HepG2 (cell line): ENCODE data around the gene ETV2. TPM values are rescaled to one million over a fixed set of nuclear protein-coding genes. Genes with fewer than 3 reads are reported as not detected.

ENCODE experiments used
- ATF1 ChIP-seq: IDR thresholded peaks from 2 replicates; pipeline ENCODE4 v1.6.1; 2016; ENCODE audit warnings: mild to moderate bottlenecking, control low read depth
- ATF7-NPFF ChIP-seq: sonication (generic); formaldehyde crosslinking; IDR thresholded peaks from 2 replicates; pipeline ENCODE4 v1.8.1; 2023; ENCODE audit warnings: mild to moderate bottlenecking, low read depth, missing genetic modification reagents, moderate library complexity
- CSRNP2 ChIP-seq: sonication (generic); formaldehyde crosslinking; conservative IDR thresholded peaks from 2 replicates; pipeline ENCODE4 v1.8.0; 2022; ENCODE audit warnings: low read depth, missing genetic modification reagents
- PCBP1 ChIP-seq: fragments of 200-400 bp; formaldehyde crosslinking; IDR thresholded peaks from 2 replicates; pipeline ENCODE4 v1.6.1; 2017; ENCODE audit warnings: mild to moderate bottlenecking, low read depth, low read length, borderline replicate concordance
- PPARG ChIP-seq: conservative IDR thresholded peaks from 2 replicates; pipeline ENCODE4 v1.6.1; 2016; ENCODE audit warnings: missing biosample characterization, missing genetic modification reagents
- SIN3A ChIP-seq: IDR thresholded peaks from 2 replicates; pipeline ENCODE4 v1.6.1; 2011; ENCODE audit warnings: low read depth, mild to moderate bottlenecking, control low read depth, low read length, borderline replicate concordance
- SOX13 ChIP-seq, 3 experiments: fragments of 450-650 bp in 1 of 3; sonication (generic) in 1 of 3; formaldehyde crosslinking in 1 of 3; IDR thresholded peaks in 2 of 3; conservative IDR thresholded peaks in 1 of 3; 2 replicates each; pipeline versions ENCODE4 v1.5.0 to v1.6.1; 2016 to 2020; ENCODE audit warnings: antibody characterized with exemption in 1 of 3, mild to moderate bottlenecking in 1 of 3, missing compliant biosample characterization in 1 of 3, missing genetic modification reagents in 1 of 3, moderate library complexity in 1 of 3
- ZNF761 ChIP-seq: sonication (generic); formaldehyde crosslinking; conservative IDR thresholded peaks from 2 replicates; pipeline ENCODE4 v1.4.0; 2020; ENCODE audit warnings: mild to moderate bottlenecking, missing genetic modification reagents
- ZNF775 ChIP-seq: sonication (generic); formaldehyde crosslinking; IDR thresholded peaks from 2 replicates; pipeline ENCODE4 v1.4.0; 2020; ENCODE audit warnings: missing genetic modification reagents, mild to moderate bottlenecking, moderate library complexity, borderline replicate concordance
- ZNF781 ChIP-seq: sonication (generic); formaldehyde crosslinking; IDR thresholded peaks from 2 replicates; pipeline ENCODE4 v1.5.1; 2020; ENCODE audit warnings: borderline replicate concordance, mild to moderate bottlenecking, missing genetic modification reagents; ENCODE audit errors: not compliant biosample characterization
- ZSCAN5A ChIP-seq: sonication (generic); formaldehyde crosslinking; IDR thresholded peaks from 2 replicates; pipeline ENCODE4 v1.8.0; 2022; ENCODE audit warnings: mild to moderate bottlenecking, missing genetic modification reagents, borderline replicate concordance
- ZZZ3 ChIP-seq: sonication (generic); formaldehyde crosslinking; IDR thresholded peaks from 2 replicates; pipeline ENCODE4 v1.4.0; 2020; ENCODE audit warnings: missing genetic modification reagents, mild to moderate bottlenecking, borderline replicate concordance
- polyA plus RNA-seq, 8 experiments: library from polyadenylated mRNA; depleted of rRNA in 3 of 8; stranded (reverse) in 7 of 8; unstranded in 1 of 8; fragments of >200 nt; fragmentation: Illumina TruSeq in 4 of 8; extraction: Trizol in 4 of 8; gene quantifications; 2 replicates each; pipeline versions ENCODE4 v1.2.1 to v1.2.3, GENCODE V29; 2011 to 2016; ENCODE audit warnings: low read depth in 4 of 8, missing spikeins in 1 of 8, mixed read lengths in 1 of 8; ENCODE audit not compliant: insufficient read depth in 1 of 8
- total RNA-seq, 5 experiments: library from RNA; depleted of rRNA; stranded (reverse); fragments of >200 nt; fragmentation: Illumina TruSeq; extraction: Trizol; gene quantifications; 2 replicates each; pipeline ENCODE4 v1.2.3, GENCODE V29; 2016; ENCODE audit warnings: low read depth in 1 of 5
- TF ChIP-seq, protein P1 (sequence below): sonication (generic); formaldehyde crosslinking; IDR thresholded peaks from 2 replicates; pipeline ENCODE4 v1.5.1; 2020; ENCODE audit warnings: missing genetic modification reagents, mild to moderate bottlenecking, borderline replicate concordance
- TF ChIP-seq, protein P2 (sequence below): sonication (generic); formaldehyde crosslinking; IDR thresholded peaks from 2 replicates; pipeline ENCODE4 v1.5.1; 2020; ENCODE audit warnings: missing genetic modification reagents, mild to moderate bottlenecking, borderline replicate concordance

The ETV2 gene
- total and polyA plus RNA-seq, 2 of the 13 experiments (the other 11 are each of a cell fraction or from before 2014, with no cell fraction given), result 0.07 to 0.20 TPM

GRCh38 chr19:35643255-35644205 lies 2.0 kb downstream of the ETV2 start (continued):
- TF ChIP-seq CSRNP2, result no peak
- no peak for TF ChIP-seq ATF1 (CRISPR knock-in tag)
- peak; percentile 88 for TF ChIP-seq ATF7-NPFF (CRISPR knock-in tag)
- TF ChIP-seq ZSCAN5A (CRISPR knock-in tag), result no peak
- TF ChIP-seq, protein P1, sequence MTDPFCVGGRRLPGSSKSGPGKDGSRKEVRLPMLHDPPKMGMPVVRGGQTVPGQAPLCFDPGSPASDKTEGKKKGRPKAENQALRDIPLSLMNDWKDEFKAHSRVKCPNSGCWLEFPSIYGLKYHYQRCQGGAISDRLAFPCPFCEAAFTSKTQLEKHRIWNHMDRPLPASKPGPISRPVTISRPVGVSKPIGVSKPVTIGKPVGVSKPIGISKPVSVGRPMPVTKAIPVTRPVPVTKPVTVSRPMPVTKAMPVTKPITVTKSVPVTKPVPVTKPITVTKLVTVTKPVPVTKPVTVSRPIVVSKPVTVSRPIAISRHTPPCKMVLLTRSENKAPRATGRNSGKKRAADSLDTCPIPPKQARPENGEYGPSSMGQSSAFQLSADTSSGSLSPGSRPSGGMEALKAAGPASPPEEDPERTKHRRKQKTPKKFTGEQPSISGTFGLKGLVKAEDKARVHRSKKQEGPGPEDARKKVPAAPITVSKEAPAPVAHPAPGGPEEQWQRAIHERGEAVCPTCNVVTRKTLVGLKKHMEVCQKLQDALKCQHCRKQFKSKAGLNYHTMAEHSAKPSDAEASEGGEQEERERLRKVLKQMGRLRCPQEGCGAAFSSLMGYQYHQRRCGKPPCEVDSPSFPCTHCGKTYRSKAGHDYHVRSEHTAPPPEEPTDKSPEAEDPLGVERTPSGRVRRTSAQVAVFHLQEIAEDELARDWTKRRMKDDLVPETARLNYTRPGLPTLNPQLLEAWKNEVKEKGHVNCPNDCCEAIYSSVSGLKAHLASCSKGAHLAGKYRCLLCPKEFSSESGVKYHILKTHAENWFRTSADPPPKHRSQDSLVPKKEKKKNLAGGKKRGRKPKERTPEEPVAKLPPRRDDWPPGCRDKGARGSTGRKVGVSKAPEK (CRISPR knock-in tag), result no peak
- TF ChIP-seq PCBP1, result 0 out of 2 replicates have a peak, but pooled peaks have one; percentile 82
- TF ChIP-seq, protein P2, sequence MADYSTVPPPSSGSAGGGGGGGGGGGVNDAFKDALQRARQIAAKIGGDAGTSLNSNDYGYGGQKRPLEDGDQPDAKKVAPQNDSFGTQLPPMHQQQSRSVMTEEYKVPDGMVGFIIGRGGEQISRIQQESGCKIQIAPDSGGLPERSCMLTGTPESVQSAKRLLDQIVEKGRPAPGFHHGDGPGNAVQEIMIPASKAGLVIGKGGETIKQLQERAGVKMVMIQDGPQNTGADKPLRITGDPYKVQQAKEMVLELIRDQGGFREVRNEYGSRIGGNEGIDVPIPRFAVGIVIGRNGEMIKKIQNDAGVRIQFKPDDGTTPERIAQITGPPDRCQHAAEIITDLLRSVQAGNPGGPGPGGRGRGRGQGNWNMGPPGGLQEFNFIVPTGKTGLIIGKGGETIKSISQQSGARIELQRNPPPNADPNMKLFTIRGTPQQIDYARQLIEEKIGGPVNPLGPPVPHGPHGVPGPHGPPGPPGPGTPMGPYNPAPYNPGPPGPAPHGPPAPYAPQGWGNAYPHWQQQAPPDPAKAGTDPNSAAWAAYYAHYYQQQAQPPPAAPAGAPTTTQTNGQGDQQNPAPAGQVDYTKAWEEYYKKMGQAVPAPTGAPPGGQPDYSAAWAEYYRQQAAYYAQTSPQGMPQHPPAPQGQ (CRISPR knock-in tag), result no peak
- no peak; the same call in 1 of the 2 replicates for TF ChIP-seq PPARG (CRISPR knock-in tag)
- TF ChIP-seq ZZZ3 (CRISPR knock-in tag), result no peak
- no peak for TF ChIP-seq SOX13 (IDR thresholded peaks at IDR 0.05)
- TF ChIP-seq SOX13 (CRISPR knock-in tag; conservative IDR thresholded peaks at IDR 0.05 in 1 of 2, IDR thresholded peaks at IDR 0.05 in 1 of 2), result peak in 1 of 2 experiments; percentile 34; a peak in 2 of 4 replicates
- TF ChIP-seq ZNF781 (CRISPR knock-in tag), result peak; percentile 51
- peak; percentile 33; the same call in 1 of the 2 replicates for TF ChIP-seq SIN3A
- TF ChIP-seq ZNF775 (CRISPR knock-in tag), result no peak
- no peak for TF ChIP-seq ZNF761 (CRISPR knock-in tag)
